OCI-LY1 (cell line): Measurements from ENCODE around the gene THEM5.

Experiments used
- CTCF ChIP-seq: fragments of 200-600 bp; sonication (generic), shearing (Covaris generic); IDR thresholded peaks from 2 replicates; pipeline ENCODE4 v1.5.1; 2017; ENCODE audit warnings: mild to moderate bottlenecking, antibody characterized with exemption, low read length, moderate library complexity, mixed read lengths
- EZH2 ChIP-seq: fragments of 200-600 bp; sonication (generic), shearing (Covaris generic); IDR thresholded peaks from 2 replicates; pipeline ENCODE4 v1.8.0; 2017; ENCODE audit warnings: borderline replicate concordance, mixed run types, mild to moderate bottlenecking, antibody characterized with exemption, low read length, moderate library complexity, mixed read lengths

- TF ChIP-seq CTCF (no peak), EZH2 (no peak)
Observed at GRCh38 chr1:151852733-151853132, 779 bp downstream of the THEM5 start.
